ENCODE measurements around the gene IL1RAPL1. TPM values are rescaled to one million over a fixed set of nuclear protein-coding genes. Genes with fewer than 3 reads are reported as not detected.

IL1RAPL1 gene
- total RNA-seq, 2 donors from 2014 or later = 0.54 TPM; not detected in 1

GRCh38 chrX:29826742-29827141 is 1239.5 kb downstream of the IL1RAPL1 start:
- Histone ChIP-seq H3K27ac (no peak overlapping the region), H3K4me3 (no peak overlapping the region), H3K27me3 (replicated peaks; ENCODE audit: insufficient read depth) (no peaks in the 10 kb centered on the region), H3K36me3 (no peaks in the 10 kb centered on the region), H3K4me1 (ENCODE audit: control insufficient read depth in 1 of 2, low read depth in 2 of 2) (no peaks in the 10 kb centered on the region), H3K9me3 (no peaks in the 10 kb centered on the region)
- DNase-seq (ENCODE audit: low spot score) (no peak), ATAC-seq (ENCODE audit: insufficient number of reproducible peaks, low FRiP score, low read depth) (no peak)
- no peak for TF ChIP-seq CTCF (IDR thresholded peaks at IDR 0.05)

- H3K27me3 ChIP-seq (replicated peaks; ENCODE audit: insufficient read depth) = no peaks in the 10 kb centered on the region
- no peak for ATAC-seq (ENCODE audit: insufficient number of reproducible peaks, low FRiP score, low read depth)
Measured at GRCh38 chrX:29834311-29834710, 1247.1 kb downstream of the IL1RAPL1 start.

GRCh38 chrX:29834764-29835163 is 1247.5 kb downstream of the IL1RAPL1 start:
- Histone ChIP-seq H3K36me3 (no peaks in the 10 kb centered on the region), H3K9me3 (no peaks in the 10 kb centered on the region), H3K27ac (no peak overlapping the region), H3K4me3 (no peak overlapping the region), H3K4me1 (ENCODE audit: control insufficient read depth in 1 of 2, low read depth in 2 of 2) (no peaks in the 10 kb centered on the region), H3K27me3 (replicated peaks; ENCODE audit: insufficient read depth) (no peaks in the 10 kb centered on the region)
- no peak for ATAC-seq (ENCODE audit: insufficient number of reproducible peaks, low FRiP score, low read depth)
- no peak for DNase-seq (ENCODE audit: low spot score)
- TF ChIP-seq CTCF (IDR thresholded peaks at IDR 0.05) = no peak

More at GRCh38 chrX:29834311-29834710, 1247.1 kb downstream of the IL1RAPL1 start:
- Histone ChIP-seq H3K9me3 (no peaks in the 10 kb centered on the region), H3K27ac (no peak overlapping the region), H3K4me1 (ENCODE audit: control insufficient read depth in 1 of 2, low read depth in 2 of 2) (no peaks in the 10 kb centered on the region), H3K36me3 (no peaks in the 10 kb centered on the region), H3K4me3 (no peak overlapping the region)
- DNase-seq (ENCODE audit: low spot score) = no peak
- TF ChIP-seq CTCF (IDR thresholded peaks at IDR 0.05) = no peak

GRCh38 chrX:29841750-29842149 is 1254.5 kb downstream of the IL1RAPL1 start:
- DNase-seq (ENCODE audit: low spot score) (no peak), ATAC-seq (ENCODE audit: insufficient number of reproducible peaks, low FRiP score, low read depth) (no peak)
- H3K4me3 ChIP-seq = no peak overlapping the region
- H3K4me1 ChIP-seq (ENCODE audit: control insufficient read depth in 1 of 2, low read depth in 2 of 2) = no peaks in the 10 kb centered on the region
- no peaks in the 10 kb centered on the region for H3K27me3 ChIP-seq (replicated peaks; ENCODE audit: insufficient read depth)
- no peaks in the 10 kb centered on the region for H3K9me3 ChIP-seq
- no peak overlapping the region for H3K27ac ChIP-seq
- no peak for TF ChIP-seq CTCF (IDR thresholded peaks at IDR 0.05)
- H3K36me3 ChIP-seq = no peaks in the 10 kb centered on the region

- no peaks in the 10 kb centered on the region for H3K36me3 ChIP-seq
- no peak for TF ChIP-seq CTCF (IDR thresholded peaks at IDR 0.05)
Measured at GRCh38 chrX:29842552-29842951, 1255.3 kb downstream of the IL1RAPL1 start.

More at GRCh38 chrX:29842552-29842951, 1255.3 kb downstream of the IL1RAPL1 start:
- Histone ChIP-seq H3K27me3 (replicated peaks; ENCODE audit: insufficient read depth) (no peaks in the 10 kb centered on the region), H3K27ac (no peak overlapping the region), H3K4me3 (no peak overlapping the region), H3K4me1 (ENCODE audit: control insufficient read depth in 1 of 2, low read depth in 2 of 2) (no peaks in the 10 kb centered on the region), H3K9me3 (no peaks in the 10 kb centered on the region)
- DNase-seq (ENCODE audit: low spot score) (no peak), ATAC-seq (ENCODE audit: insufficient number of reproducible peaks, low FRiP score, low read depth) (no peak)

All from thoracic aorta (tissue), 2 donors.